H1 (cell line): ENCODE measurements around the gene TMEM51. TPM values are rescaled to one million over a fixed set of nuclear protein-coding genes. Genes with fewer than 3 reads are reported as not detected.
A peak's percentile ranks its signal among the peaks of the same experiment; 100 is the strongest.

Experiments
- CTCF ChIA-PET: fragments of 300-600 bp; sonication (Branson Sonifier 250); formaldehyde crosslinking; loops from one replicate; lab custom pipeline; 2021; ENCODE audit not compliant: partially characterized antibody; lab: Charles Lee
- POLR2A ChIA-PET: fragments of 300-600 bp; sonication (Branson Sonifier 250); formaldehyde crosslinking; loops from one replicate; lab custom pipeline; 2021; ENCODE audit warnings: inconsistent platforms; ENCODE audit not compliant: partially characterized antibody; lab: Charles Lee
- DNase-seq, 2 experiments: peaks; one replicate each; pipeline versions ENCODE4 v3.0.0 to v3.0.0-alpha.2; 2010 to 2022; ENCODE audit warnings: low spot score in 2 of 2, low read depth in 1 of 2, mixed read lengths in 1 of 2
- FAIRE-seq: peaks from 2 replicates; lab custom pipeline; 2011; peaks lifted over from hg19 to GRCh38; lab: Jason Lieb, UNC
- H2AFZ ChIP-seq: 2 replicates; pipeline ENCODE4 v1.8.1; 2012; ENCODE audit warnings: low read length, inconsistent platforms
- H2AK5ac ChIP-seq: 2 replicates; pipeline ENCODE4 v1.6.1; 2013; ENCODE audit warnings: low read depth, low read length
- H2BK120ac ChIP-seq: replicated peaks from 2 replicates; pipeline ENCODE3; 2013; ENCODE audit warnings: low read depth, low read length, inconsistent platforms
- H2BK12ac ChIP-seq: 2 replicates; pipeline ENCODE4 v1.6.1; 2013; ENCODE audit warnings: low read depth, low read length
- H2BK15ac ChIP-seq: 2 replicates; pipeline ENCODE4 v1.6.1; 2013; ENCODE audit warnings: low read length
- H2BK20ac ChIP-seq: 2 replicates; pipeline ENCODE4 v1.6.1; 2013; ENCODE audit warnings: low read length
- H2BK5ac ChIP-seq: 2 replicates; pipeline ENCODE4 v1.6.1; 2013; ENCODE audit warnings: low read depth, low read length
- H3K14ac ChIP-seq: 2 replicates; pipeline ENCODE4 v1.6.1; 2013; ENCODE audit warnings: inconsistent platforms; ENCODE audit not compliant: insufficient read length
- H3K18ac ChIP-seq: 2 replicates; pipeline ENCODE4 v1.6.1; 2013; ENCODE audit warnings: low read length; ENCODE audit errors: extremely low read depth
- H3K23ac ChIP-seq: 2 replicates; pipeline ENCODE4 v1.6.1; 2013; ENCODE audit warnings: inconsistent platforms; ENCODE audit not compliant: insufficient read length
- H3K23me2 ChIP-seq: 2 replicates; pipeline ENCODE4 v1.6.1; 2013; ENCODE audit warnings: low read depth, low read length
- H3K27ac ChIP-seq: 2 replicates; pipeline ENCODE4 v1.6.1; 2011; ENCODE audit warnings: low read depth, low read length, inconsistent platforms
- H3K27me3 ChIP-seq, 4 experiments: replicated peaks in 1 of 4; 1 replicate in 1 of 4; 2 replicates in 3 of 4; pipeline versions ENCODE4 v1.6.1 to v1.8.1; 2011 to 2013; ENCODE audit warnings: low read length in 3 of 4, mild to moderate bottlenecking in 3 of 4, inconsistent platforms in 2 of 4, mixed read lengths in 2 of 4, moderate library complexity in 1 of 4; ENCODE audit not compliant: control insufficient read depth in 3 of 4, insufficient read depth in 3 of 4; ENCODE audit errors: extremely low read depth in 1 of 4
- H3K36me3 ChIP-seq, 4 experiments: 2 replicates each; pipeline versions ENCODE4 v1.6.1 to v1.8.1; 2011 to 2013; ENCODE audit warnings: mild to moderate bottlenecking in 4 of 4, low read length in 3 of 4, moderate library complexity in 2 of 4, control low read depth in 1 of 4, inconsistent platforms in 1 of 4; ENCODE audit not compliant: insufficient read depth in 4 of 4, control insufficient read depth in 2 of 4
- H3K4ac ChIP-seq: replicated peaks from 2 replicates; pipeline ENCODE3; 2013; ENCODE audit warnings: low read length, low read depth, mixed read lengths, inconsistent platforms; ENCODE audit not compliant: insufficient read length
- H3K4me1 ChIP-seq, 4 experiments: replicated peaks in 1 of 4; 1 replicate in 1 of 4; 2 replicates in 3 of 4; pipeline versions ENCODE4 v1.6.1 to v1.8.1; 2011 to 2013; ENCODE audit warnings: low read length in 3 of 4, inconsistent platforms in 2 of 4, mixed read lengths in 1 of 4; ENCODE audit not compliant: insufficient read depth in 4 of 4, control insufficient read depth in 3 of 4
- H3K4me2 ChIP-seq, 2 experiments: 2 replicates each; pipeline versions ENCODE4 v1.6.1 to v1.8.1; 2011 to 2013; ENCODE audit warnings: low read depth in 2 of 2, low read length in 2 of 2, control low read depth in 1 of 2, inconsistent platforms in 1 of 2, mild to moderate bottlenecking in 1 of 2; ENCODE audit not compliant: insufficient read depth in 1 of 2
- H3K4me3 ChIP-seq, 4 experiments: fragments of 200-600, 300-600 bp in 1 of 4; sonication (generic), shearing (Covaris generic), sonication (Bioruptor Twin) in 1 of 4; 2 replicates each; pipeline versions ENCODE4 v1.5.1 to v1.8.1; 2011 to 2016; ENCODE audit warnings: low read length in 4 of 4, low read depth in 3 of 4, control low read depth in 2 of 4, inconsistent platforms in 2 of 4, mild to moderate bottlenecking in 2 of 4, mixed read lengths in 1 of 4, moderate library complexity in 1 of 4; ENCODE audit not compliant: insufficient read depth in 2 of 4; ENCODE audit errors: extremely low read depth in 1 of 4
- H3K56ac ChIP-seq: replicated peaks from 2 replicates; pipeline ENCODE3; 2013; ENCODE audit warnings: low read depth, mild to moderate bottlenecking, mixed read lengths, low read length, inconsistent platforms; ENCODE audit not compliant: insufficient read length
- H3K79me1 ChIP-seq: 2 replicates; pipeline ENCODE4 v1.6.1; 2013; ENCODE audit warnings: low read depth, low read length, control low read depth
- H3K79me2 ChIP-seq, 2 experiments: 2 replicates each; pipeline versions ENCODE4 v1.6.1 to v1.8.1; 2012 to 2013; ENCODE audit warnings: low read length in 2 of 2, mild to moderate bottlenecking in 2 of 2, inconsistent platforms in 1 of 2; ENCODE audit not compliant: insufficient read depth in 2 of 2, control insufficient read depth in 1 of 2
- H3K9ac ChIP-seq, 4 experiments: replicated peaks in 1 of 4; 1 replicate in 1 of 4; 2 replicates in 3 of 4; pipeline versions ENCODE4 v1.6.1 to v1.8.1; 2011 to 2013; ENCODE audit warnings: low read depth in 3 of 4, low read length in 3 of 4, control low read depth in 2 of 4, mild to moderate bottlenecking in 2 of 4, moderate library complexity in 2 of 4, inconsistent platforms in 1 of 4; ENCODE audit errors: extremely low read depth in 1 of 4
- H3K9me3 ChIP-seq, 2 experiments: 2 replicates each; pipeline versions ENCODE4 v1.6.1 to v1.8.1; 2012 to 2013; ENCODE audit warnings: mild to moderate bottlenecking in 2 of 2, moderate library complexity in 2 of 2, control low read depth in 1 of 2, inconsistent platforms in 1 of 2, low read depth in 1 of 2, low read length in 1 of 2, mixed read lengths in 1 of 2; ENCODE audit not compliant: insufficient read depth in 2 of 2
- H4K20me1 ChIP-seq, 2 experiments: replicated peaks in 1 of 2; 2 replicates each; pipeline versions ENCODE3 to v1.8.1; 2011 to 2013; ENCODE audit warnings: inconsistent platforms in 2 of 2, low read length in 2 of 2, mild to moderate bottlenecking in 1 of 2; ENCODE audit not compliant: insufficient read depth in 2 of 2, control insufficient read depth in 1 of 2
- H4K5ac ChIP-seq: 2 replicates; pipeline ENCODE4 v1.6.1; 2013; ENCODE audit warnings: low read length, low read depth, mixed read lengths, inconsistent platforms; ENCODE audit not compliant: insufficient read length
- H4K8ac ChIP-seq: 2 replicates; pipeline ENCODE4 v1.8.0; 2013; ENCODE audit warnings: mild to moderate bottlenecking, moderate library complexity, low read length, inconsistent platforms; ENCODE audit not compliant: insufficient read depth; ENCODE audit errors: extremely low read depth
- H4K91ac ChIP-seq: replicated peaks from 2 replicates; pipeline ENCODE3; 2013; ENCODE audit warnings: low read length, mixed read lengths, inconsistent platforms; ENCODE audit not compliant: insufficient read length
- CHD1 ChIP-seq: IDR thresholded peaks from 2 replicates; pipeline ENCODE4 v1.6.1; 2012; ENCODE audit warnings: low read depth, low read length, improper control_type of control experiment
- KDM5A ChIP-seq: fragments of 200-600 bp; IDR thresholded peaks from 2 replicates; pipeline ENCODE4 v1.7.1; 2012; ENCODE audit warnings: mild to moderate bottlenecking, low read length, inconsistent platforms, mixed read lengths
- POU5F1 ChIP-seq: IDR thresholded peaks from 2 replicates; pipeline ENCODE4 v1.6.1; 2011; ENCODE audit warnings: low read depth, mild to moderate bottlenecking, low read length, moderate library complexity
- WGBS, 2 experiments: shearing (Covaris generic) in 1 of 2; methylation state at CpG; one replicate each; pipeline versions ENCODE4 v1.1.6 to v1.1.7; 2013 to 2015; ENCODE audit warnings: low lambda C conversion rate in 2 of 2, mixed read lengths in 2 of 2, inconsistent platforms in 1 of 2, low coverage in 1 of 2, missing lambda C conversion rate in 1 of 2; ENCODE audit not compliant: insufficient replicate concordance in 2 of 2, insufficient coverage in 1 of 2, insufficient read length in 1 of 2; ENCODE audit errors: extremely low coverage in 1 of 2, missing lambda C conversion rate in 1 of 2; 5-methylcytosine and 5-hydroxymethylcytosine counted together
- polyA plus RNA-seq, 7 experiments: library from polyadenylated mRNA; depleted of rRNA in 3 of 7; stranded (reverse) in 5 of 7; unstranded in 2 of 7; fragments of >200 nt in 5 of 7; fragments of 200-250 nt in 2 of 7; gene quantifications; 1 replicate in 5 of 7; 2 replicates in 1 of 7; 4 replicates in 1 of 7; pipeline versions ENCODE4 v1.2.1 to v1.2.3, GENCODE V29; 2011 to 2013; ENCODE audit warnings: missing spikeins in 2 of 7, mixed read lengths in 2 of 7
- total RNA-seq: library from RNA; stranded (reverse); fragmentation: NEBNext Ultra II Directional; extraction: Animal tissue kit (Norgen Biotek cat#: 25700); gene quantifications from 2 replicates; pipeline ENCODE4 v1.2.1, GENCODE V29; 2021

TMEM51 gene
- total and polyA plus RNA-seq, 2 of the 8 experiments (the other 6 are each of a cell fraction or from before 2014, with no cell fraction given) = 9.9 to 10.7 TPM

GRCh38 chr1:15107911-15108310, 45.6 kb upstream of the TMEM51 start:
- Histone ChIP-seq H3K56ac (no peak overlapping the region), H3K14ac (no peak overlapping the region), H3K36me3 (no peaks in the 10 kb centered on the region), H2BK5ac (no peak overlapping the region), H3K27ac (no peak overlapping the region), H3K9ac (no peak overlapping the region), H4K20me1 (peaks cover 0 to 2% of the 10 kb centered on the region in 2 experiments), H3K18ac (no peak overlapping the region), H2BK20ac (no peak overlapping the region), H3K9me3 (no peaks in the 10 kb centered on the region), H2BK12ac (no peak overlapping the region), H2AK5ac (no peak overlapping the region), H2BK120ac (no peak overlapping the region), H3K4me2 (peak overlapping the region in 1 of 2 experiments; percentile 34; a peak in 2 of 4 replicates), H2AFZ (no peak overlapping the region), H4K8ac (no peak overlapping the region), H3K79me1 (no peaks in the 10 kb centered on the region), H4K5ac (no peak overlapping the region), H3K23ac (no peak overlapping the region), H3K4me3 (no peak overlapping the region), H4K91ac (no peak overlapping the region), H3K4me1 (peaks cover 14 to 31% (median 16%) of the 10 kb centered on the region in 4 experiments), H3K79me2 (no peaks in the 10 kb centered on the region), H3K23me2 (peaks cover 9% of the 10 kb centered on the region; the same call in 1 of the 2 replicates), H2BK15ac (no peak overlapping the region), H3K4ac (no peak overlapping the region), H3K27me3 (no peaks in the 10 kb centered on the region; a peak in 1 of 7 replicates)
- no peak for FAIRE-seq
- POLR2A ChIA-PET = no interaction called here
- CTCF ChIA-PET = interaction anchor here (0.9 to 3.1 kb wide), 12 partner anchors 8 to 323 kb away, joined by 3 to 13 read pairs (median 5); partner anchors contain the start of gene TMEM51
- no peak for TF ChIP-seq CHD1
- 0 out of 2 replicates have a peak, but pooled peaks have one; percentile 2 for TF ChIP-seq POU5F1
- TF ChIP-seq KDM5A = no peak
- no peak for DNase-seq
- WGBS, 2 experiments = 58% methylated on average over 4 of the region's 4 CpGs; no CpG with 5 or more reads in 1 of the 2 experiments
